Measurements from ENCODE around the gene NOC3L.
A peak's percentile ranks its signal among the peaks of the same experiment; 100 is the strongest.

NOC3L gene

DNA sequence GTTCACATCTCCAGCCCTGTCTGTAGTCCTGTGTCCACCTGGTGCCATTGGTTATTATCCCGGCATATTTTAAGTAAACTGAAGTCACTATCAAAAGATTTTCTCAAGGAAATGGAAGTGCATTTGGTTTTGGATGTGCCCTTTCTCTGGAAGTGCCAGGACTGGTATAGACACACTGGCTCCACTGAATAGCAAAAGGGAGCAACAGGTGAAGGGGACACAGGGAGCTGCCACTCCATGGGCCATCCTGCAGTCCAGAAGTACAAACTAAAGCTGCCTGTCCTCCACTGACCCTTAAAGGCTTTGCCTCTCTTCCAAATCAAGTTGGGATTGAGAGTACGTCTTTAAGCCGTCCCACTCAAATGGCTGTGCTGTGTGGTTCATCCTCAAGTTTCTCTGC is 62.7 kb downstream of the NOC3L start:
- no peak for DNase-seq

DNA sequence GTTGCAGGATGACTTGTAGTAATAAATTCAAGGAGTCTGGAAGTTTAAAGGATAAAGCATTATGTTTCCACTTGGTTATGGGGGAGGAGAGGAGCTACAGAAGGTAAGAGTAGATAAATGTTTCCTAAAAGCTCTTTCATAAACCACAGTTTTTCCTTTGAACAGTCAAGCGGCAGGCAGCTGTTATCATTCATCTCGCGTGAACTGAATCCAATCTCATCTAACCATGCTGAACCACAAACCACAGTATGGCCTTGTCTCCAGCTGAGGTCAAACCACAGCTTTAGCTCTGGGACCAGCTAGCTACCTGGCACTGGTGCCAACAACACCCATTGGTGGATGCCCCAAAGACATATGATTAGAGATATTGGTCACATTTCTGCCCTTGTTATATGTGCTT is 63.3 kb downstream of the NOC3L start:
- DNase-seq, result peak; percentile 59

DNA sequence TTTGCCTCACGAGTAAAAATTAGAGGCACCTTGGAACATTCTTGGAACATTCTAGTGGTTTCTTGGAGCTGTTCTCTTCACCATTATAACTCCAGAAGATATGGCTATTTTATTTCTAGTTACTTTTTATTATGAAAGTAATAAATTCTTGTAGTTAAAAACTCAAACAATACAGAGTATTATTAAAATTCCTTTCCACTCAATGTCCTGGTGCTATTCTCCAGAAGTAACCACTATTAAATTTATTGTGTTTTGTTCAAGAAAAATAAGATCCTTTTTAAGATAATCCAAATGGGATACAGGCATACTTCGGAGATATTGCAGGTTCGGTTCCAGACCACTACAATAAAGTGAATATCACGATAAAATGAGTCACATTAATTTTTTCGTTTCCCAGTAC is 68.6 kb downstream of the NOC3L start:
- no peak for DNase-seq

DNA sequence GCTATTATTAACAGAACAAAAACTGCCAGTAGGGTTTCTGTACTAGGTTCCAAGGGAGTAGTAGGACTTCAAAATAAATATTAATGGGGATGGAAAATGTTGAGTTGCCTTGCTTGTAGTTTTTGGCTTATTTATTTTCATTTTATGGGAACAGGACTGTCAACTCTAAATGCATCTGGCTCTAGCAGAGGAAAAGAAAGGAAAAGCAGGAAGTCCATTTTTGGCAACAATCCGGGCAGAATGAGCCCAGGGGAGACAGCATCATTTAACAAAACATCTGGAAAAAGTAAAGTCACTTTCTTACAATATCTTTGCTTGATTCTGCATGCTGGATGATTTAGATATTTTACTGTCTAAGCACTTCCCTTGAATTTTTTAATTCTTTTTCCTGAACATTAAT is 69.4 kb downstream of the NOC3L start:
- DNase-seq, result peak; percentile 46

DNA sequence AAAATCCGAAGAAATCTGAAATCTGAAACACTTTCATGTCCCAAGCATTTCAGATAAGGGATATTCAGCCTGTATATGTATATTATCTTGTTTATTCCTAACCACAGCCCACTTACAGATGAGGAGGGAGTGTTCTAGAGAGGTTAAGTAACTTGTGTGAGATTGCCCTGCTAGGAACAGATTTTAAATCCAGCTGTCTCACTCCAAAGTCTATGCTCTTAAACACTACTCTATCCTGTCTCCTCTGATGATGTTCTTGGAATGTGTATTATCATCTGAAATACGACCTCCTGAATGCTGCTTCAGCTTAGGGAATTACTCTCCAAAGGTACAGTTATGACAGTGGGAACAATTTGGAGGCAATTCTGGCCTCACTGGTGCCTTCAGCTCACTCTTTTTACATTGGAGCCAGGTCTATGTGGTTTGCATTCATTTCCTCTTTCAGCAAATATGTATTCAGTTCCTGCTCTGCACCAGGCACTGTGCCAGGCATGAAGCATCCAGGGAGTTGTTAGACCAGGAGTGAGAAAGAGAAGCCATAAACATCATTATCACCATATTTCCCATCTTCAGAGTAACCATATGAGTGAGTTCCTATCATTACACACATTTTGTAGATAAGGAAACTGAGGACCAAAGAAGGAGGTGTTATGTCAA is 70.2 kb downstream of the NOC3L start:
- DNase-seq, result peak; percentile 82

DNA sequence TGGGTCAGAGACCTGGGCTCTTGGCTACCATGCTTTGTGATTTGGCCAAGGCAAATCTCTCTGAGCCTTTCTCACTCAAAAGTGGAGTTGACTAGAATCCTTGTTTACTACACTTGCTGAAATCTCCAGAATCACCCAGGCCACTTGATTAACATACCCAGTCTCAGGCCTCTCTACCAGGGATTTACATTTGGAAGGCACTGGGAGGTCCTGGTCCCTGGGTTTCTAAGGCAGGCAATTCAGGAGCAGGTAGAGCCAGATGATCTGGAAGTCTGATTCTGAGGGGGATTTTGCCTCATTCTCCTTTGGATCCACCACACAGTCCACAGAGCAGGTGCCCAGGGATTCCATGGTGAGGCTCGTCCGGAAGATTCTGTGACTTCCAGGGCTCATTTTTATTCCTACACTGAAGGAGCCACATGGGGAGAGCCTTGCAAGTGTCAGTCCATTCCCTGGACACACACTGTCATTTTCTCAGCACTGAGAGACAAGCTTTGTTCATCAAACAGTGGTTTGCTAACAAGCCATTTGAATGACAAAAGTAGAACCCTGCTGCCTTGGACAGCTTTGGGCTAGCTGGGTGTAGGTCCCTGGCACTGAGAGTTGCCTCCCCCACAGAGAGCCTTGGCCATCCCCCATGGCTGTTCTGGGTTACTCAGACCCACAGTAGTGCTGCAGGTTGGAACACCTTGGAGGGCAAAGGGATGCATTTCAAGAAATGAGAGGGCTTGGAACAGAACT is 74.2 kb downstream of the NOC3L start:
- DNase-seq, result no peak

DNA sequence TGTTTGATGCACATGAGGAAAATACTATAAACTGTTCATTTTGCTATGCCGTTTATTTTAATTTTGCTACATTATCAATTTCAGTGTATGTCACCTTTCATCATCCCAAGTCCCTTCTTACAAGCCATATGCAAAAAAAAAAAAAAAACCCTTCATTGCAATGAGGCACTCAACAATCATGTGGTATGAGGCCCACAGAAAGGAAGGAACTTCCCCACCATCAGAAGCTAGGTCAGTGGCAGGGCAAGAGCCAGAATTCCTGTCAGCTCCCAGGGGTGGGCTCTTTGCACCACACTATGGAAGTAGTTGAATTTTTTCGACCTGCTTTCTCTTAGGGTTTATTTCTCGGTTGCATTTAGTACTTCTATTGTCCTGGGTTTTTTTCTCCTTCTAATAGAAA is 75.4 kb downstream of the NOC3L start:
- peak; percentile 54 for DNase-seq

DNA sequence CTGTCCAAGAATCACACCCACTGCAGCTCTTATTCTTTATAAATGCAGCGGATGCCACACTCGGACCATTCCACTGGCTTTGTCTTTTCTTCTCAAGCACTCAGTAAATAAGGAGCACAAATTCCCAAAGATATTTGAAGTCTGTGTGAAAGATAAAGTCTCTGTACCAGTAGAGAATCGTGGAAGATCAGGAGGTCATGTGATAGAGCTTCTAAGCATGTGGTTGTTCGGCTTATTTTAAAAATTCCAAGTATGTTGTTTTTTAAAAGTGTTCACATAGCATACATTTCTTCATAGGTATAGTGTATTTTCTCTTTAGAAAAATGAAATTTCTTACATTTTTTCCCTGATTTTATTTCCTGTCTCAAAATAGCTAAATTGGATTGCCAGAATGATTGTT is 75.8 kb downstream of the NOC3L start:
- DNase-seq, result peak; percentile 51

DNA sequence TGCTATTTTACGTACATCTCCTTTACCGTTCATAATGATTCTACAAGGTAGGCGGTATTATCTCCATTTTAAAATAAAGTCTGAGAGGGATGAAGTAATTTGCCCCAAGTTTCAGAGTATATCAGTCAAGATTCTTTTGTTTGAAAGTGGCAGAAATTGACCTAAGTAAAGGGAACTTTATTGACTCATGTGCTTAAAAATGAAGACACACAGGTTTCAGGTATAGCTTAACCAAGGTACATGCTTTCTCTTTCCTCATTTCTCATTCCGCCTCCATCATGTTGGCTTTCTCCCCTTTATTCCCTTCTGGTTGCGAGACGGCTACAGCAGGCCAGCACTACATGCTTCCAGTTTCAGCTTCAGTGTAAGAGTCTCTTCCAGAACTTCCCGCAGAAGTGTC is 77.5 kb downstream of the NOC3L start:
- DNase-seq, result no peak

Data from fibroblast of skin of right quadriceps (primary cell).